GM12878 (cell line): ENCODE measurements around the gene ZNF506. TPM values are rescaled to one million over a fixed set of nuclear protein-coding genes. Genes with fewer than 3 reads are reported as not detected.

ENCODE experiments used
- ATAC-seq: fragments of 200-7000 bp; cut with Tn5 transposase; 3 replicates; pipeline ENCODE4 v1.9.1; 2020; ENCODE audit warnings: mild to moderate bottlenecking, moderate library complexity
- BruUV-seq: library from RNA; stranded (reverse); fragments of 400-500 nt; replicated peaks from 2 replicates; lab custom pipeline; 2021; lab: Mats Ljungman, UMichigan
- CTCF ChIA-PET: fragments of 300-600 bp; sonication (Branson Sonifier 250); formaldehyde crosslinking; extraction: SDS; loops from one replicate; lab custom pipeline; 2021; ENCODE audit warnings: inconsistent platforms; lab: Yijun Ruan, JAX
- POLR2A ChIA-PET: fragments of 350-600 bp; formaldehyde crosslinking; extraction: SDS; loops from one replicate; lab custom pipeline; 2021; ENCODE audit warnings: inconsistent platforms; lab: Charles Lee
- RAD21 ChIA-PET: fragments of 300-600 bp; sonication (Branson Sonifier 250); formaldehyde crosslinking; loops from one replicate; lab custom pipeline; 2023; ENCODE audit warnings: antibody characterized with exemption; ENCODE audit not compliant: unreplicated experiment; lab: Charles Lee
- SMC1A ChIA-PET: fragments of 300-600 bp; sonication (Branson Sonifier 250); formaldehyde crosslinking; loops from one replicate; lab custom pipeline; 2023; ENCODE audit not compliant: unreplicated experiment, uncharacterized antibody; lab: Charles Lee
- DNase-seq: peaks from one replicate; pipeline ENCODE4 v3.0.0-alpha.2; 2011; ENCODE audit warnings: low read depth, low spot score
- FAIRE-seq: peaks from 3 replicates; lab custom pipeline; 2011; peaks lifted over from hg19 to GRCh38; lab: Jason Lieb, UNC
- H2AFZ ChIP-seq: 2 replicates; pipeline ENCODE4 v1.6.0; 2011; ENCODE audit warnings: low read depth, low read length, control low read depth; ENCODE audit not compliant: control insufficient read depth
- H3K27ac ChIP-seq: 2 replicates; pipeline ENCODE4 v1.5.1; 2011; ENCODE audit warnings: control low read depth; ENCODE audit not compliant: control insufficient read depth, insufficient read depth
- H3K27me3 ChIP-seq, 2 experiments: replicated peaks in 1 of 2; 2 replicates each; pipeline versions ENCODE4 v1.6.0 to v1.6.1; 2011; ENCODE audit warnings: low read length in 1 of 2; ENCODE audit not compliant: control insufficient read depth in 2 of 2, insufficient read depth in 2 of 2
- H3K36me3 ChIP-seq, 2 experiments: 2 replicates each; pipeline ENCODE4 v1.5.1; 2011; ENCODE audit warnings: low read length in 1 of 2; ENCODE audit not compliant: control insufficient read depth in 2 of 2, insufficient read depth in 2 of 2
- H3K4me1 ChIP-seq: 2 replicates; pipeline ENCODE4 v1.6.1; 2011; ENCODE audit warnings: mild to moderate bottlenecking, low read length, moderate library complexity, mixed read lengths; ENCODE audit not compliant: control insufficient read depth, insufficient read depth
- H3K4me2 ChIP-seq: 2 replicates; pipeline ENCODE4 v1.6.0; 2011; ENCODE audit warnings: control low read depth; ENCODE audit not compliant: control insufficient read depth, insufficient read depth
- H3K4me3 ChIP-seq: fragments of 200-600 bp; sonication (generic); 2 replicates; pipeline ENCODE4 v1.5.1; 2016
- H3K79me2 ChIP-seq: 2 replicates; pipeline ENCODE4 v1.6.0; 2011; ENCODE audit warnings: low read length; ENCODE audit not compliant: control insufficient read depth, insufficient read depth
- H3K9ac ChIP-seq: 2 replicates; pipeline ENCODE4 v1.8.0; 2011; ENCODE audit warnings: low read length, control low read depth, mixed read lengths; ENCODE audit not compliant: control insufficient read depth, insufficient read depth
- H3K9me3 ChIP-seq: replicated peaks from 3 replicates; pipeline ENCODE4 v1.5.1; 2011; ENCODE audit warnings: mild to moderate bottlenecking, low read length; ENCODE audit not compliant: control insufficient read depth, insufficient read depth
- H4K20me1 ChIP-seq: 2 replicates; pipeline ENCODE4 v1.6.0; 2011; ENCODE audit not compliant: control insufficient read depth, insufficient read depth
- CUX1 ChIP-seq: IDR thresholded peaks from 2 replicates; pipeline ENCODE4 v1.6.1; 2012; ENCODE audit warnings: improper control_type of control experiment, low read depth, low read length; ENCODE audit not compliant: insufficient replicate concordance
- DPF2 ChIP-seq: fragments of 450-650 bp; IDR thresholded peaks from 2 replicates; pipeline ENCODE4 v1.6.1; 2017; ENCODE audit warnings: mild to moderate bottlenecking
- IKZF1 ChIP-seq: fragments of 450-650 bp; conservative IDR thresholded peaks from 2 replicates; pipeline ENCODE4 v1.6.1; 2017; ENCODE audit warnings: antibody characterized with exemption, mild to moderate bottlenecking
- NBN ChIP-seq: fragments of 450-650 bp; IDR thresholded peaks from 2 replicates; pipeline ENCODE4 v1.6.1; 2016
- NFYA ChIP-seq: IDR thresholded peaks from 2 replicates; pipeline ENCODE4 v1.6.1; 2011; ENCODE audit warnings: low read depth, mild to moderate bottlenecking, low read length, improper control_type of control experiment, borderline replicate concordance
- NFYB ChIP-seq: IDR thresholded peaks from 2 replicates; pipeline ENCODE4 v1.6.1; 2011; ENCODE audit warnings: low read depth, mild to moderate bottlenecking, low read length, improper control_type of control experiment, moderate library complexity; ENCODE audit not compliant: insufficient read depth
- POLR2A ChIP-seq: IDR thresholded peaks from 2 replicates; pipeline ENCODE4 v1.6.1; 2011; ENCODE audit warnings: low read depth, mild to moderate bottlenecking, low read length
- POLR2AphosphoS2 ChIP-seq: IDR thresholded peaks from 2 replicates; pipeline ENCODE4 v1.6.1; 2011; ENCODE audit warnings: low read depth, mild to moderate bottlenecking, low read length, improper control_type of control experiment, moderate library complexity
- RELA ChIP-seq: fragments of 450-650 bp; IDR thresholded peaks from 2 replicates; pipeline ENCODE4 v1.8.0; 2014; ENCODE audit warnings: borderline replicate concordance; ENCODE audit not compliant: partially characterized antibody
- RFX5 ChIP-seq: IDR thresholded peaks from 2 replicates; pipeline ENCODE4 v1.6.1; 2011; ENCODE audit warnings: low read depth, low read length, improper control_type of control experiment
- SMAD1 ChIP-seq: fragments of 450-650 bp; IDR thresholded peaks from 2 replicates; pipeline ENCODE4 v1.6.1; 2018; ENCODE audit warnings: mild to moderate bottlenecking, low read depth; ENCODE audit not compliant: partially characterized antibody
- SP1 ChIP-seq: IDR thresholded peaks from one replicate; pipeline ENCODE4 v1.6.1; 2011; ENCODE audit warnings: low read depth, low read length
- SRF ChIP-seq, 2 experiments: IDR thresholded peaks; 2 replicates each; pipeline ENCODE4 v1.6.1; 2011; ENCODE audit warnings: low read depth in 2 of 2, low read length in 2 of 2, mild to moderate bottlenecking in 1 of 2, moderate library complexity in 1 of 2
- STAT3 ChIP-seq: IDR thresholded peaks from 2 replicates; pipeline ENCODE4 v1.6.1; 2011; ENCODE audit warnings: low read depth, low read length, improper control_type of control experiment
- TARDBP ChIP-seq: IDR thresholded peaks from 2 replicates; pipeline ENCODE4 v1.6.1; 2016; ENCODE audit warnings: borderline replicate concordance
- WGBS: methylation state at CpG from one replicate; pipeline ENCODE4 v1.1.6; 2016; ENCODE audit warnings: low lambda C conversion rate; ENCODE audit not compliant: insufficient replicate concordance, insufficient coverage; ENCODE audit errors: missing lambda C conversion rate; 5-methylcytosine and 5-hydroxymethylcytosine counted together
- in situ Hi-C: fragments of 300-500 bp; cut with MboI; formaldehyde crosslinking; loops from 9 replicates; pipeline ENCODE4 v1.14.3; 2018; ENCODE audit warnings: mixed read lengths
- intact Hi-C: fragments of 100-400 bp; cut with micrococcal nuclease; formaldehyde crosslinking; loops from one replicate; pipeline ENCODE4 v1.14.2; 2022; ENCODE audit not compliant: unreplicated experiment
- polyA plus RNA-seq, 11 experiments: library from polyadenylated mRNA; depleted of rRNA in 4 of 11; unstranded in 6 of 11; stranded (reverse) in 5 of 11; fragments of >200 nt; fragmentation: Nextera tagmentation in 4 of 11; fragmentation: Illumina TruSeq in 1 of 11; extraction: Ambion mirVana in 4 of 11; extraction: Trizol in 1 of 11; gene quantifications; 1 replicate in 1 of 11; 2 replicates in 10 of 11; pipeline versions ENCODE4 v1.2.1 to v1.2.3, GENCODE V29; 2011 to 2016; ENCODE audit warnings: inconsistent platforms in 2 of 11, missing spikeins in 2 of 11, low read depth in 1 of 11
- total RNA-seq, 4 experiments: library from RNA; depleted of rRNA in 3 of 4; stranded (reverse); fragments of >200 nt in 3 of 4; fragmentation: Illumina TruSeq in 1 of 4; extraction: Trizol in 1 of 4; gene quantifications; 2 replicates each; pipeline versions ENCODE4 v1.2.1 to v1.2.3, GENCODE V29; 2013 to 2021

Gene ZNF506
- total and polyA plus RNA-seq, 10 of the 15 experiments (the other 5 are each of a cell fraction or from before 2014, with no cell fraction given), result 3.5 to 12.0 (median 7.9) TPM

DNA sequence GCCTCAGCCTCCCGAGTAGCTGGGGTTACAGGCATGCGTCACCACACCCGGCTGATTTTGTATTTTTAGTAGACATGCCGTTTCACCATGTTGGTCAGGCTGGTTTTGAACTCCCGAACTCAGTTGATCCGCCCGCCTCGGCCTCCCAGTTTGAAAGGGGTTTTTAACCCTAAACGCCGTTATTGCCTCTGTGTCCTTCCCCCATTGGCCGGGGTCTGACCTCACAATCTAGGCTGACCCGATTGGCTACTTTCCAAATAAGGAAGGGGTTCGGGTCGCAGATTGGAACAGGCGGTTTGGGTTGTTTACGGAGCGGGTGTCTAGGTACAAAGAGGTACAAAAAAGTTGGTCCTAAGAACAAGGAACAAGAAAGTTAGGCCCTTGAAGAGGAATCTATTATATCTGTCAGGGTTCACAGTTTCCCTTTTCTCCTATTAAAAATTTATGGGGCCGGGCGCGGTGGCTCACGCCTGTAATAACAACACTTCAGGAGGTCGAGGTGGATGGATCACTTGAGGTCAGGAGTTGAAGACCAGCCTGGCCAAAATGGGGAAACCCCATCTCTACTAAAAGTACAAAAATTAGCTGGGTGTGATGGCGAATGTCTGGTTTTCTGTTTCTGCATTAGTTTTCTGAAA, 45.2 kb upstream of the ZNF506 start (continued):
- TF ChIP-seq TARDBP (0 out of 2 replicates have a peak, but pooled peaks have one; percentile 23), IKZF1 (no peak), SRF (IDR thresholded peaks at IDR 0.05; ENCODE audit: low read depth in 2 of 2, low read length in 2 of 2) (0 out of 4 replicates have a peak, but pooled peaks of 1 of the 2 experiments have one; percentile 38)

DNA sequence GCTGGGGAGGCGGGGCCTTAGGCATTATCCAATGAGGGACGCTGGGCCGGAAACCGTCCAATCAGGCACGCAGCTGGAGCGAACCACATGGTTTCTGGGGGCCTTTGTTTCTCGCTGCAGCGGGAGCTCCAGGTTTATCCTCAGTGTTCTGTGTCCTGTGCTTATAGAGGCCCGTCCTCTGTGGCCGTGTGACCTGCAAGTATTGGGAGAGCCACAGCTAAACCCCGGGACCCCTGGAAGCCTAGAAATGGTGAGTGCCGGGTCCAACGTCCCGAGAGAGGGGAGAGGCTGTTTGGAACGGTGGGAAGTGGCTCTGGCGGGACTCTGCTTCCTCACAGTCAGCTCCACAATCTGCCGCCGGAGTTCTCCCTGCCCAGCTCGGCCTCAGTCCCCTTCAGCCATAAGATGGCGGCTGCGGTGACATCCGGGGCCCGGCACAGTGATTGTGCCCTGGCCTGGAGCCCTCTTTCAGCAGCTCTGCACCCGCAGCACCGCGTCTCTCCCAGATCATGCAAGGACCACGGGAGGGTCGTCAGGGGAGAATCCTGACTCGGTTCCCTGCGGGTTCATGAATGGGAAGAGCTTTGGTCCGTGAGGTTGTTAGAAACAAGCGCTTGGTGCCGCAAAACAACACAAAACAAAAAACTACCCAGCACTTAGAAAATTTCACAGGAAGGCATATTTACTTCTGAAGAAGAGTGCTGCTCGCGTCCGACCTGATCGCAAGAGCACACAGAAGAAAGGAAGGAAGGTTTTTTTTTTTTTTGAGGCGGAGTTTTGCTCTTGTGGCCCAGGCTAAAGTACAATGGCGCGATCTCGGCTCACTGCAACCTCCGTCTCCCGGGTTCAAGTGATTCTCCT, 44.4 kb upstream of the ZNF506 start, which contains the start of gene ZNF253:
TSS of gene ZNF253 (plus strand) at position 133 of the 861 bp plus-strand sequence. CDS start at position 248, 115 bp downstream.
- ChIA-PET SMC1A (interaction anchor here (0.6 to 4.8 kb wide), 7 partner anchors 34 to 909 kb away, joined by 3 to 31 read pairs (median 6); partner anchors contain the start of genes ZNF506 and ZNF93), CTCF (interaction anchor here (0.6 to 1.4 kb wide), 5 partner anchors 10 to 90 kb away, joined by 3 to 6 read pairs (median 4); partner anchors contain the start of genes ZNF506 and ZNF93), POLR2A (interaction anchor here (0.6 to 4.2 kb wide), 10 partner anchors 9 to 910 kb away, joined by 3 to 30 read pairs (median 5); partner anchors contain the start of genes ATP13A1, ZNF506, ZNF66 and ZNF93), RAD21 (interaction anchor here (0.6 to 4.1 kb wide), 12 partner anchors 32 to 214 kb away, joined by 3 to 24 read pairs (median 4); partner anchors contain the start of genes ZNF14, ZNF506 and ZNF93)
- Histone ChIP-seq H4K20me1 (no peaks in the 10 kb centered on the region), H3K4me2 (peak within 1 kb of the TSS; percentile 82), H3K79me2 (peaks cover 16% of the 10 kb centered on the region), H3K4me1 (no peaks in the 10 kb centered on the region), H3K36me3 (no peaks in the 10 kb centered on the region), H2AFZ (peak within 1 kb of the TSS; percentile 91), H3K9me3 (peaks cover 7% of the 10 kb centered on the region; the same call in 2 of the 3 replicates), H3K27me3 (no peaks in the 10 kb centered on the region), H3K9ac (peak within 1 kb of the TSS; percentile 93), H3K27ac (peak within 1 kb of the TSS; percentile 96), H3K4me3 (peak within 1 kb of the TSS; percentile 85)
- intact Hi-C loops (loop anchor here (2.0 to 5.0 kb wide), 2 partner anchors 44 to 203 kb away; partner anchors contain the start of genes ATP13A1 and ZNF506), in situ Hi-C loops (no loop called here)
- WGBS, result 1% methylated on average over 43 of the region's 43 CpGs
- ATAC-seq (peak; percentile 96), DNase-seq (peak; percentile 83), FAIRE-seq (peak; percentile 90)
- TSS peak; percentile 84 for BruUV-seq
- TF ChIP-seq NBN (peak; percentile 24; the same call in 1 of the 2 replicates), POLR2A (peak; percentile 91), SMAD1 (peak; percentile 19), POLR2AphosphoS2 (peak; percentile 65; the same call in 1 of the 2 replicates), CUX1 (no peak), DPF2 (peak; percentile 36; the same call in 1 of the 2 replicates), SP1 (peak; percentile 93), NFYB (peak; percentile 99), RFX5 (peak; percentile 90), NFYA (peak; percentile 53), RELA (peak; percentile 22), STAT3 (no peak)
